Esophagus muscularis mucosa (tissue), 4 donors: Measurements from ENCODE around the gene XK. TPM values are rescaled to one million over a fixed set of nuclear protein-coding genes. Genes with fewer than 3 reads are reported as not detected.

Source experiments
- DNase-seq: peaks from one replicate; pipeline ENCODE4 v3.0.0-alpha.2; 2017; ENCODE audit errors: extremely low spot score
- H3K27ac ChIP-seq, 4 donors: fragments of 200-600 bp; sonication (generic); replicated peaks in 1 of 4; 1 replicate in 3 of 4; 2 replicates in 1 of 4; pipeline ENCODE4 v1.5.1; 2016 to 2019; ENCODE audit warnings: mild to moderate bottlenecking in 1 of 4
- H3K27me3 ChIP-seq, 4 donors: fragments of 200-600 bp; sonication (generic); one replicate each; pipeline versions ENCODE4 v1.5.1 to v1.6.0; 2016 to 2019
- H3K36me3 ChIP-seq, 4 donors: fragments of 200-600 bp; sonication (generic); one replicate each; pipeline ENCODE4 v1.5.1; 2016 to 2019
- H3K4me1 ChIP-seq, 4 donors: fragments of 200-600 bp; sonication (generic); one replicate each; pipeline ENCODE4 v1.5.1; 2016 to 2019
- H3K4me3 ChIP-seq, 4 donors: fragments of 200-600 bp; sonication (generic); 1 replicate in 2 of 4; 2 replicates in 2 of 4; pipeline ENCODE4 v1.5.1; 2016 to 2019; ENCODE audit warnings: mild to moderate bottlenecking in 4 of 4, moderate library complexity in 1 of 4
- H3K9me3 ChIP-seq, 4 donors: fragments of 200-600 bp; sonication (generic); 1 replicate in 3 of 4; 2 replicates in 1 of 4; pipeline ENCODE4 v1.5.1; 2016 to 2019
- EP300 ChIP-seq: sonication (generic); formaldehyde crosslinking; IDR thresholded peaks from one replicate; pipeline ENCODE4 v1.6.1; 2017; ENCODE audit warnings: antibody characterized with exemption
- POLR2A ChIP-seq: fragments of 450-650 bp; IDR thresholded peaks from one replicate; pipeline ENCODE4 v1.6.1; 2017; ENCODE audit warnings: antibody characterized with exemption, moderate library complexity, mild to moderate bottlenecking, low read depth
- POLR2AphosphoS5 ChIP-seq, 2 donors: sonication (generic); formaldehyde crosslinking; IDR thresholded peaks; one replicate each; pipeline ENCODE4 v1.6.1; 2017; ENCODE audit warnings: antibody characterized with exemption in 2 of 2
- WGBS: methylation state at CpG from one replicate; pipeline ENCODE4 v1.1.5; 2018; 5-methylcytosine and 5-hydroxymethylcytosine counted together
- intact Hi-C: fragments of 100-400 bp; cut with DNase I; formaldehyde crosslinking; loops from one replicate; pipeline ENCODE4 v1.15.1; 2023
- total RNA-seq, 4 donors: library from RNA; depleted of rRNA; stranded (reverse); fragments of >200 nt; gene quantifications; one replicate each; pipeline versions ENCODE4 v1.1.0 to v1.2.1, GENCODE V29; 2016
- TF ChIP-seq, protein P1 (sequence below), 3 experiments: fragments of 200-600 bp in 2 of 3; fragments of 450-650 bp in 1 of 3; sonication (generic) in 2 of 3; IDR thresholded peaks; one replicate each; pipeline ENCODE4 v1.5.1; 2017 to 2019; ENCODE audit warnings: antibody characterized with exemption in 3 of 3, mild to moderate bottlenecking in 2 of 3, moderate library complexity in 1 of 3

The XK gene
- total RNA-seq, 4 donors from 2014 or later, result 8.4 to 11.9 (median 9.9) TPM

DNA sequence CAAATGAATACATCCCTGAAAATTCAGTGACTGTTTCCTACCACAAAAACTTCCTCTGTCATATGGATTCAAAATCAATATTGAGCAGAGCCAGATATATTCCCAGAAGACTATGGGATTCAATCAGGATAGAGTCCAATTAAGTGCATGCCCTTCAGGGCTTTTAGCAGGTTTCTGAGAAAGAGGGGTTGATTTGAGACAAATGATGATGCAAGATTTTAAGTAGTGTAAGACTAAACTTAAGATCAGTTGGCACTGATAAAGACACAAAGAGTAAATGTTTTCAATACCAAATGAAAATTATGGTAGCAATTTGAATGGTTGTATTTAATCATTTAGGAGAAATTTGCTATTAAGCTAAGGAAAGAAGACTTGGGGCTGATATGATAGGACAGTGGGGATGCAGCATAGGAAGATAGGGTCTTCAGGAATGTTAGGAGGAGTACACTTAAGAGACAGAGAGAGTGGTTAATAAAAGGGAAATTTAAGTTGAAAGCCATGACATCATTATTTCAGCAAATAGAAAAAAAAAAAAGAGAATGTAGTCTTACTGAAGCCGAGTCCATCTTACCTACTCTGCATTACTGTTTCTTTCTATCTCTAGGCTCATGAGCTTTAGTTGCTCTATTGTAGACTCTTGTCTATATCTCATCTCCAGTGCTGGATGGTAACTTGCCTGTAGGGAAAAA, 32.0 kb upstream of the XK start:
- WGBS, result 77% methylated on average over 1 of the region's 1 CpG
- H3K27me3 ChIP-seq, result no peaks in the 10 kb centered on the region
- H3K36me3 ChIP-seq, result no peaks in the 10 kb centered on the region
- TF ChIP-seq EP300 (no peak), POLR2AphosphoS5 (IDR thresholded peaks at IDR 0.05) (no peak), POLR2A (no peak)
- TF ChIP-seq, protein P1, sequence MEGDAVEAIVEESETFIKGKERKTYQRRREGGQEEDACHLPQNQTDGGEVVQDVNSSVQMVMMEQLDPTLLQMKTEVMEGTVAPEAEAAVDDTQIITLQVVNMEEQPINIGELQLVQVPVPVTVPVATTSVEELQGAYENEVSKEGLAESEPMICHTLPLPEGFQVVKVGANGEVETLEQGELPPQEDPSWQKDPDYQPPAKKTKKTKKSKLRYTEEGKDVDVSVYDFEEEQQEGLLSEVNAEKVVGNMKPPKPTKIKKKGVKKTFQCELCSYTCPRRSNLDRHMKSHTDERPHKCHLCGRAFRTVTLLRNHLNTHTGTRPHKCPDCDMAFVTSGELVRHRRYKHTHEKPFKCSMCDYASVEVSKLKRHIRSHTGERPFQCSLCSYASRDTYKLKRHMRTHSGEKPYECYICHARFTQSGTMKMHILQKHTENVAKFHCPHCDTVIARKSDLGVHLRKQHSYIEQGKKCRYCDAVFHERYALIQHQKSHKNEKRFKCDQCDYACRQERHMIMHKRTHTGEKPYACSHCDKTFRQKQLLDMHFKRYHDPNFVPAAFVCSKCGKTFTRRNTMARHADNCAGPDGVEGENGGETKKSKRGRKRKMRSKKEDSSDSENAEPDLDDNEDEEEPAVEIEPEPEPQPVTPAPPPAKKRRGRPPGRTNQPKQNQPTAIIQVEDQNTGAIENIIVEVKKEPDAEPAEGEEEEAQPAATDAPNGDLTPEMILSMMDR (IDR thresholded peaks at IDR 0.05), result no peak
- H3K27ac ChIP-seq, result no peak overlapping the region
- H3K9me3 ChIP-seq, result no peaks in the 10 kb centered on the region
- DNase-seq, result no peak
- H3K4me1 ChIP-seq, result no peaks in the 10 kb centered on the region
- intact Hi-C loops, result no loop called here
- H3K4me3 ChIP-seq, result no peak overlapping the region

- Histone ChIP-seq H3K9me3 (no peaks in the 10 kb centered on the region), H3K36me3 (no peaks in the 10 kb centered on the region), H3K27me3 (peaks cover 0 to 6% (median 0%) of the 10 kb centered on the region in 4 donors), H3K4me3 (no peak overlapping the region), H3K27ac (no peak overlapping the region), H3K4me1 (no peaks in the 10 kb centered on the region)
- DNase-seq, result no peak
- TF ChIP-seq POLR2A, result no peak
- TF ChIP-seq POLR2AphosphoS5 (IDR thresholded peaks at IDR 0.05), result no peak
- TF ChIP-seq, protein P1 (IDR thresholded peaks at IDR 0.05), result no peak
- no peak for TF ChIP-seq EP300
- 59% methylated on average over 4 of the region's 4 CpGs for WGBS
- intact Hi-C loops, result no loop called here
Measured at GRCh38 chrX:37658343-37659030, 27.1 kb upstream of the XK start.

DNA sequence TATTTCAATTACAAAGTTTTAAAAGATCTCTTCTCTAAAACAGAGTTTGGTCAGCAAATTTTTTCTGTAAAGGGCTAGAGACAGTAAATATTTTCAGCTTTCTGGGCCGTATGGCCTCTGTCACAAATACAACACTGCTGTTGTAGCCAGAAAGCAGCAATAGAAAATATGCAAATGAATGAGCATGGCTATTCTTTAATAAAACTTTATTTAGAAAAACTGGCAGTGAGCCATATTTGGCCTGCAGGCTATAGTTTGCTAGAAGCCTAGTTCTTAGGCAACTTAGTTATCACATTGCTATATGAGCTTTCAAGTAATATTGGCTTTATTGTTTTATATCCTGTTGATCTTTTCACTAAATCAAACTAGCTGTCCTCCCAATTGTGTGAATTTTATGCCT, 26.5 kb upstream of the XK start:
- intact Hi-C loops, result no loop called here
- Histone ChIP-seq H3K27me3 (peaks cover 0 to 6% (median 0%) of the 10 kb centered on the region in 4 donors), H3K9me3 (no peaks in the 10 kb centered on the region), H3K4me3 (no peak overlapping the region), H3K4me1 (no peaks in the 10 kb centered on the region), H3K36me3 (no peaks in the 10 kb centered on the region), H3K27ac (no peak overlapping the region)
- WGBS, result 77% methylated on average over 1 of the region's 1 CpG
- DNase-seq, result no peak
- TF ChIP-seq POLR2A (no peak), POLR2AphosphoS5 (IDR thresholded peaks at IDR 0.05) (no peak), EP300 (no peak)
- TF ChIP-seq, protein P1 (IDR thresholded peaks at IDR 0.05), result no peak

DNA sequence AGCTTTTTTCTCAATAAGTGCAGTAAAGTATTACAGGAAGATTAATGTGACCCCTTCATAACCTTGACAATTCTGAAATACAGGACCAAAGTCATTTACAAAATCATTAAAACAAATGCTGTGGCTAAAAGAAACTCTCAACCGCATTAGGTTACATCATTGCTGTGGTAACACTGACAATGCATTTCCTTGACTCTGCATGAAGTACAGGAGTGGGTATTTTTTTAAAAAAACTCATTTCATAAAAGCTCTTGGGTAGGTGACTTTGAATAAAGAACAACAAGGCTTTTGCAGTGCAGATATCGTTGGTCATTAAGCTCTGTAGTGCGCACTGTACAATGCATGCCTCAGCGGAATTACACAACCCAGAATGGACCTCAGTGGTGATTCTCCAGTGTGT, 23.4 kb upstream of the XK start:
- DNase-seq, result no peak
- intact Hi-C loops, result no loop called here
- WGBS, result 82% methylated on average over 4 of the region's 4 CpGs
- Histone ChIP-seq H3K27ac (no peak overlapping the region), H3K9me3 (no peaks in the 10 kb centered on the region), H3K36me3 (no peaks in the 10 kb centered on the region), H3K4me3 (no peak overlapping the region), H3K27me3 (peaks cover 0 to 6% (median 0%) of the 10 kb centered on the region in 4 donors), H3K4me1 (peaks cover 0 to 9% (median 2%) of the 10 kb centered on the region in 4 donors)
- TF ChIP-seq POLR2AphosphoS5 (IDR thresholded peaks at IDR 0.05) (no peak), POLR2A (no peak), EP300 (no peak)

- Histone ChIP-seq H3K27ac (no peak overlapping the region), H3K9me3 (no peaks in the 10 kb centered on the region), H3K4me3 (no peak overlapping the region), H3K36me3 (no peaks in the 10 kb centered on the region), H3K27me3 (peaks cover 0 to 6% (median 0%) of the 10 kb centered on the region in 4 donors), H3K4me1 (peaks cover 0 to 9% (median 2%) of the 10 kb centered on the region in 4 donors)
- TF ChIP-seq POLR2A, result no peak
- intact Hi-C loops, result no loop called here
- DNase-seq, result no peak
Measured at GRCh38 chrX:37666516-37666915, 19.1 kb upstream of the XK start.
